Measurements from ENCODE around the gene NPHP1.
"Not testable (repeated sequence)": the region's sequence is repeated elsewhere in the genome, so short reads cannot be mapped to it uniquely, and the experiment has no call there.

The NPHP1 gene

GRCh38 chr2:110204408-110205385, at the start of gene NPHP1:
Gene NPHP1 (minus strand): TSS chr2:110205013. CDS start chr2:110204968, 45 bp downstream.
- DNase-seq (ENCODE audit: low spot score): peak; percentile 87

GRCh38 chr2:110248081-110248795, 43.4 kb upstream of the NPHP1 start:
- DNase-seq (ENCODE audit: low spot score): not testable (repeated sequence)

GRCh38 chr2:110245488-110246435, 40.9 kb upstream of the NPHP1 start:
- DNase-seq (ENCODE audit: low spot score): not testable (repeated sequence)

- DNase-seq (ENCODE audit: low spot score): not testable (repeated sequence)
Observed at GRCh38 chr2:110243283-110243682, 38.5 kb upstream of the NPHP1 start.

- DNase-seq (ENCODE audit: low spot score): not testable (repeated sequence)
Observed at GRCh38 chr2:110234514-110234913, 29.7 kb upstream of the NPHP1 start.

- DNase-seq (ENCODE audit: low spot score): not testable (repeated sequence)
Observed at GRCh38 chr2:110229886-110230285, 25.1 kb upstream of the NPHP1 start.

- not testable (repeated sequence) for DNase-seq (ENCODE audit: low spot score)
Observed at GRCh38 chr2:110222626-110223025, 17.8 kb upstream of the NPHP1 start.

- DNase-seq (ENCODE audit: low spot score): no peak
Observed at GRCh38 chr2:110221938-110222337, 17.1 kb upstream of the NPHP1 start.

- no peak for DNase-seq (ENCODE audit: low spot score)
Observed at GRCh38 chr2:110220190-110220564, 15.4 kb upstream of the NPHP1 start.

- DNase-seq (ENCODE audit: low spot score): no peak
Observed at GRCh38 chr2:110219496-110220189, 14.8 kb upstream of the NPHP1 start.

- not testable (repeated sequence) for DNase-seq (ENCODE audit: low spot score)
Observed at GRCh38 chr2:110218889-110219288, 14.1 kb upstream of the NPHP1 start.

- no peak for DNase-seq (ENCODE audit: low spot score)
Observed at GRCh38 chr2:110216803-110217202, 12.0 kb upstream of the NPHP1 start.

- no peak for DNase-seq (ENCODE audit: low spot score)
Observed at GRCh38 chr2:110216199-110216598, 11.4 kb upstream of the NPHP1 start.

- no peak for DNase-seq (ENCODE audit: low spot score)
Observed at GRCh38 chr2:110215566-110216158, 10.8 kb upstream of the NPHP1 start.

GRCh38 chr2:110215091-110215490, 10.3 kb upstream of the NPHP1 start:
- DNase-seq (ENCODE audit: low spot score): no peak

- DNase-seq (ENCODE audit: low spot score): not testable (repeated sequence)
Observed at GRCh38 chr2:110213522-110213921, 8.7 kb upstream of the NPHP1 start.

- DNase-seq (ENCODE audit: low spot score): peak; percentile 80
Observed at GRCh38 chr2:110211938-110212858, 7.4 kb upstream of the NPHP1 start, which contains the start of gene MTLN. Gene MTLN (minus strand): TSS chr2:110212547. CDS start chr2:110212525, 22 bp downstream.

- DNase-seq (ENCODE audit: low spot score): peak; percentile 54
Observed at GRCh38 chr2:110205660-110206455, 1.0 kb upstream of the NPHP1 start.

- DNase-seq (ENCODE audit: low spot score): no peak
Observed at GRCh38 chr2:110198016-110198415, 6.8 kb downstream of the NPHP1 start.

Measured in RKO (cell line).